Dendritic cell treated with granulocyte-macrophage colony-stimulating factor and Interleukin-4, amounts not matched to agents 40 ng/mL and 50 ng/mL, for 4 days (primary cell): Measurements from ENCODE around the gene PALLD.

Experiments used
- H3K27ac Mint-ChIP-seq: one replicate; pipeline ENCODE4 v1.8.0; 2022; ENCODE audit warnings: mild to moderate bottlenecking, mixed read lengths
- H3K27me3 Mint-ChIP-seq: one replicate; pipeline ENCODE4 v1.8.0; 2022; ENCODE audit warnings: mild to moderate bottlenecking, mixed read lengths
- H3K36me3 Mint-ChIP-seq: one replicate; pipeline ENCODE4 v1.8.0; 2022; ENCODE audit warnings: low read depth, mixed read lengths
- H3K4me1 Mint-ChIP-seq: one replicate; pipeline ENCODE4 v1.8.0; 2022; ENCODE audit warnings: low read depth, mixed read lengths
- H3K4me3 Mint-ChIP-seq: one replicate; pipeline ENCODE4 v1.8.0; 2022; ENCODE audit warnings: mild to moderate bottlenecking, moderate library complexity, mixed read lengths
- H3K9me3 Mint-ChIP-seq: one replicate; pipeline ENCODE4 v1.8.0; 2022; ENCODE audit warnings: mixed read lengths
- intact Hi-C: fragments of 100-400 bp; cut with micrococcal nuclease; formaldehyde crosslinking; loops from one replicate; pipeline ENCODE4 v1.15.0; 2022

The PALLD gene

GRCh38 chr4:168642591-168642990, 145.7 kb downstream of the PALLD start:
- H3K27ac Mint-ChIP-seq: no peak overlapping the region

GRCh38 chr4:168643111-168643795, 146.4 kb downstream of the PALLD start:
- intact Hi-C loops: no loop called here
- Mint-ChIP-seq H3K27ac (no peak overlapping the region), H3K4me1 (no peaks in the 10 kb centered on the region), H3K9me3 (no peaks in the 10 kb centered on the region), H3K36me3 (no peaks in the 10 kb centered on the region), H3K27me3 (peaks cover 2% of the 10 kb centered on the region), H3K4me3 (no peak overlapping the region)

More at GRCh38 chr4:168642591-168642990, 145.7 kb downstream of the PALLD start:
- intact Hi-C loops: no loop called here
- H3K36me3 Mint-ChIP-seq: no peaks in the 10 kb centered on the region
- no peak overlapping the region for H3K4me3 Mint-ChIP-seq
- H3K27me3 Mint-ChIP-seq: no peaks in the 10 kb centered on the region
- no peaks in the 10 kb centered on the region for H3K4me1 Mint-ChIP-seq
- no peaks in the 10 kb centered on the region for H3K9me3 Mint-ChIP-seq

DNA sequence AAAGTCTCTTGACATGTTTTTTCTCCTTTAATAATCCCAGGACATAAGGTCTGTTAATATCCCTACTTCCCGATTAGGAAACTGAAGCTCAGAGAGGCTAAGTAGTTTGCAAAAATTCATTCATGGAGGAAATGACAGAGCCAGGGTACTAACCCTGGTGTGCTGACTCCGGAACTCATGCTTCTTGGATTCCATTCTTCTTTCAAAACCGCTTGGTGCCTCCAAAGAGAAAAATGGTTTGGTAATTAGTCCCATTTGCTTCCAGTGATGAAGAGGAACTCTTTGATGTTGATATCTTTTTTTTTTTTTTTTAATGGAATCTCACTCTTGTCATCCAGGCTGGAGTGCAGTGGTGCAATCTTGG, 146.9 kb downstream of the PALLD start:
- Mint-ChIP-seq H3K4me1 (no peaks in the 10 kb centered on the region), H3K27me3 (peaks cover 2% of the 10 kb centered on the region), H3K36me3 (no peaks in the 10 kb centered on the region), H3K4me3 (no peak overlapping the region), H3K27ac (no peak overlapping the region), H3K9me3 (no peaks in the 10 kb centered on the region)
- intact Hi-C loops: no loop called here

DNA sequence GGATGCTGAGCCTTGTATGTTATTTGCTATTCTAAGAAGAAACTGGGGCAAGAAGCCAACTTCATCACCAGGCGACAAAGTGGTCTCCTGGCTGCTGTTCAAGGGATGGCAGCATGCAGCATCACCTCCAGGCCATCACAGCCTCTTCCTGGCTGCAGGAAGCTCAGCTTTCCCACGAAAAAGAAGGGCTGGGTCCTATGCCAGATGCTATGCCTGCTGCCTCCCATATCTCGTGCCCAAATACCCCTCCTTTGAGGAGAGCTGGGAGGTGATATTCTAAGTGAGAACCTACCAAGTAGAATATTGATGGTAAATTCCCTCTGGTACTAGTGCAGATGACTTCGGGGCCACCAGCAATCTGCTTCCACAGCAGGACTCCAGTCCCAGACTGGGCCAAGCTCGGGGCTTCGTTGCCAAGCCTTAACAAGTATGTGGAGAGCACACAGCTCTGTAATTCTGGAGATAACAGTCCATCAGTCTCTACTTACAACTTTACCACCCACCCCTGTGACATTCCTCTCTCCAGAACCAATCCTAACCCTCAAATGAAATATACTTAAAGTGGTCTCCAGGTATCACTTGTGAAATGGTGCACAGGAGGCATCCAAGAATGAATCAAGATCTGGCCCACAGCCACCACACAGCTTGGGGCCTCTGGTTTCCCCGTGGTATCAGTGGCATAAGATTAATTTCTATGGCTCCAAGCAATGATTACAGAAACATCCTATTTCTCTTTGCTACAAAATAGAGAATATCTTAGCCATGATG, 149.3 kb downstream of the PALLD start:
- Mint-ChIP-seq H3K27me3 (peaks cover 4% of the 10 kb centered on the region), H3K4me3 (no peak overlapping the region), H3K36me3 (no peaks in the 10 kb centered on the region), H3K27ac (no peak overlapping the region), H3K4me1 (no peaks in the 10 kb centered on the region), H3K9me3 (no peaks in the 10 kb centered on the region)
- intact Hi-C loops: no loop called here

DNA sequence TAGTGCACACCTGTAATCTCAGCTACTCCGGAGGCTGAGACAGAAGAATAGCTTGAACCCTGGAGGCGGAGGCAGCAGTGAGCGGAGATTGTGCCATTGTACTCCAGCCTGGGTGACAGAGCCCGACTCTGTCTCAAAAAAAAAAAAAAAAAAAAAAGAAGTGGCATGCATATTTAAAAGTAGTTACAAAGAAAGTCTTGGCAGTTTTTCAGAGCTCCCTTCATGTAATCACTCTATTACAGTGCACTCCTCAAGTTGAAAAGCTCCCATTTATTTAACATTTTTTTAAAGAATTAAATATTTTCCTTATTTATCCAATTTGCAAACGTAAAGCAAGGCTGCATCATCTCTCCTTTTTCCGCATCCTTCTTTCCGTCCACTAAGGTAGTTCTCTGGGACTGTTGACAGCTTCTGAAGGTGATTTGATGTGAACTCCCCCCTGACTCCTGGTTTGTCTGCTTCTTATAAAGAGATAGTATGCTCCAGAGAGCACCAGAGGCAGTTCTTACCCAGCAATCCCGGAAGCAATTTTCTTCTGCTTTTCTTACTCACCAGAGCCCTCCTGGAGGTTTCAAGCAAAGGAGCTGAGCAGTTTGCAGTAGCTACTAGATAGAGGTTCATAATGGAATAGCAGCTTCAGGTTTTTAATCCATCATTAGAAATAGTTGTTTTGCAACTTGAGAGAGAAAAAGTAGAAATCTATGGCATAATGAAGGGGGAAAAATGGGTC, 151.0 kb downstream of the PALLD start:
- H3K9me3 Mint-ChIP-seq: no peaks in the 10 kb centered on the region
- no peaks in the 10 kb centered on the region for H3K36me3 Mint-ChIP-seq
- intact Hi-C loops: no loop called here
- H3K27ac Mint-ChIP-seq: no peak overlapping the region
- H3K4me1 Mint-ChIP-seq: no peaks in the 10 kb centered on the region
- peaks cover 4% of the 10 kb centered on the region for H3K27me3 Mint-ChIP-seq
- H3K4me3 Mint-ChIP-seq: no peak overlapping the region

DNA sequence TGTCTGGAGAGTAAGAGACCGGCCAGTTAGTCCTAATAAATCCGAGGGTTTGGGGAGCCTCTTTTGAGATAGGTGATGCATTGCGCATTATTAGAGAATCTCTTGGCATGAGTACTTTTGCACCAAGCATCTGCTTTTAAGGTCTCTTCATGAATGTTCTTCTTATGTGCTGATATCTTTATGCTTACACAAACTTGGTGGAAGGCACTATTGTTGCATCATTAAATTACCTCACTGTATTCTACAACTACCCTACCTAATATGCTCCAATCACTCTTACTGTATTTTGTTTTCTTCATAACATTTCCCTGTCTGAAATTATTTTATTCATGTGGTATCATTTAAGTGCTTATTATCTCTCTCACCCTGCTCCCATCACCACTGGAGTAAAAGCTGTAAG, 151.6 kb downstream of the PALLD start:
- no peaks in the 10 kb centered on the region for H3K36me3 Mint-ChIP-seq
- H3K27ac Mint-ChIP-seq: no peak overlapping the region
- no peak overlapping the region for H3K4me3 Mint-ChIP-seq
- intact Hi-C loops: no loop called here
- peaks cover 4% of the 10 kb centered on the region for H3K27me3 Mint-ChIP-seq
- H3K4me1 Mint-ChIP-seq: no peaks in the 10 kb centered on the region
- no peaks in the 10 kb centered on the region for H3K9me3 Mint-ChIP-seq

DNA sequence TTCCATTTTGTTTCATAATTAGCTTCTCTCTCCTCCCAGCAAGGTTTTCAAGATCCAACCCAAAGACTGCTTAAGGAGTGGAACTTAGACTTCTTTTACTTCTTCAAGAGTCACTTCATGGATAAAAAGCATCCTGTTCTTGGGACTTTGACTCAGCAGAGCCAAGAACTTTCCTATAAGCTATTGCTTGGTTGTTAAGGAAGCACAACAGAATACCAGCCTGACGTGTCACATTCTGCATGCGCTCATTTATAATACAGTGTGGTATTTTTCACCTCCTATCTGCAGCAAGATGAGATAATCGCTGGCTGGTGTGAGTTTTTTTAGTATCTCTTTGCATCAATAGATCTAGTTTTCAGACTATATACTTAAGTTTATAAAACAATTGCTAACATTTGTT, 152.1 kb downstream of the PALLD start:
- H3K4me1 Mint-ChIP-seq: no peaks in the 10 kb centered on the region

DNA sequence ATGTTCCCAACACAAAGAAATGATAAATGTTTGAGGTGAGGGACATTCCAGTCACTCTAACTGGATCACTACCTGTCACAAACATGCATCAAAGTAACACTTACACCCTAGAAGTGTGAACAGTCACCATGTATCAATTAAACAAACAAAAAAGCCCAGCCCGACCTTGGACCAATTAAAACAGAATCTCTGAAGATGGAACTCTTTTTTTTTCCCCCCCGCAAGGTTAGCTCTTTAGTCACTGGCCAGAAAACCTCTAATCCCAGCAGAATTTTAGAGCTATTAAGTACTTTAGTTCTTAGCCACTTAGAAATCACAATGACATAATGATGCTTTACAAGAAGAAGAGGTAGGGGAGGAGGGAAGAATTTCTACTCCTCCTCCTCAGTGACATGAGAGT, 154.5 kb downstream of the PALLD start:
- H3K27me3 Mint-ChIP-seq: peaks cover 8% of the 10 kb centered on the region
- H3K4me3 Mint-ChIP-seq: no peak overlapping the region
- H3K9me3 Mint-ChIP-seq: no peaks in the 10 kb centered on the region
- H3K4me1 Mint-ChIP-seq: no peaks in the 10 kb centered on the region
- H3K27ac Mint-ChIP-seq: no peak overlapping the region
- intact Hi-C loops: no loop called here
- H3K36me3 Mint-ChIP-seq: no peaks in the 10 kb centered on the region

More for the DNA sequence above, 152.1 kb downstream of the PALLD start:
- Mint-ChIP-seq H3K36me3 (no peaks in the 10 kb centered on the region), H3K27ac (no peak overlapping the region), H3K27me3 (peaks cover 4% of the 10 kb centered on the region), H3K9me3 (no peaks in the 10 kb centered on the region), H3K4me3 (no peak overlapping the region)
- intact Hi-C loops: no loop called here

GRCh38 chr4:168651864-168652263, 155.0 kb downstream of the PALLD start:
- no peaks in the 10 kb centered on the region for H3K36me3 Mint-ChIP-seq
- no peaks in the 10 kb centered on the region for H3K9me3 Mint-ChIP-seq
- no peak overlapping the region for H3K27ac Mint-ChIP-seq
- no peak overlapping the region for H3K4me3 Mint-ChIP-seq
- no peaks in the 10 kb centered on the region for H3K4me1 Mint-ChIP-seq
- H3K27me3 Mint-ChIP-seq: peaks cover 8% of the 10 kb centered on the region
- intact Hi-C loops: no loop called here

DNA sequence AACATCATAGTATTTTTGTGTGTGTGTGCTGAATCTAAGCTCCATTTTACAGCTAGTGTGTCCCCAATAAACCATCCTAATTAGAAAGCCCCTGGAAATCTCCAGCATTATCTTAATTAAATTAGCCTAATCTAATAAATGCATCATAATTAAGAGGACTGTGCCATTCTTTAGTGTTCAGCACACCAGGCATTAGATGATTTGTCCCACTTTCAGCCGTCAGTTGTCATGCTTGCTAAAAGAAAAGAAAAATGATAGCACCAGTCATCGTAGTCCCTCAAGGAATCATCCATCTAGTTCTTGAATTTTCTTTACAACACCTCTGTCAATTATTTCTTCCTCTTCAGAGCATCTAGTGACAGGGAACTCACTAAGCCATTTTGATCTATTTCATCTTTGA, 155.9 kb downstream of the PALLD start:
- H3K9me3 Mint-ChIP-seq: no peaks in the 10 kb centered on the region
- intact Hi-C loops: no loop called here
- no peak overlapping the region for H3K4me3 Mint-ChIP-seq
- no peak overlapping the region for H3K27ac Mint-ChIP-seq
- H3K27me3 Mint-ChIP-seq: peaks cover 8% of the 10 kb centered on the region
- no peaks in the 10 kb centered on the region for H3K4me1 Mint-ChIP-seq
- no peaks in the 10 kb centered on the region for H3K36me3 Mint-ChIP-seq

GRCh38 chr4:168654104-168654847, 157.4 kb downstream of the PALLD start:
- peaks cover 6% of the 10 kb centered on the region for H3K27me3 Mint-ChIP-seq
- no peaks in the 10 kb centered on the region for H3K4me1 Mint-ChIP-seq
- intact Hi-C loops: no loop called here
- no peak overlapping the region for H3K27ac Mint-ChIP-seq
- no peak overlapping the region for H3K4me3 Mint-ChIP-seq
- no peaks in the 10 kb centered on the region for H3K36me3 Mint-ChIP-seq
- H3K9me3 Mint-ChIP-seq: no peaks in the 10 kb centered on the region

GRCh38 chr4:168654848-168655174, 158.0 kb downstream of the PALLD start:
- Mint-ChIP-seq H3K27me3 (peaks cover 6% of the 10 kb centered on the region), H3K36me3 (no peaks in the 10 kb centered on the region), H3K9me3 (no peaks in the 10 kb centered on the region), H3K4me3 (no peak overlapping the region), H3K27ac (no peak overlapping the region), H3K4me1 (no peaks in the 10 kb centered on the region)
- intact Hi-C loops: no loop called here

- Mint-ChIP-seq H3K4me3 (no peak overlapping the region), H3K36me3 (no peaks in the 10 kb centered on the region), H3K9me3 (no peaks in the 10 kb centered on the region), H3K27ac (no peak overlapping the region), H3K27me3 (peaks cover 6% of the 10 kb centered on the region), H3K4me1 (no peaks in the 10 kb centered on the region)
- intact Hi-C loops: no loop called here
Measured at GRCh38 chr4:168655182-168655581, 158.3 kb downstream of the PALLD start.
